ENCODE data around the gene LGMN. TPM values are rescaled to one million over a fixed set of nuclear protein-coding genes. Genes with fewer than 3 reads are reported as not detected.

LGMN gene
- polyA plus RNA-seq, 1 of the 3 experiments (the other 2 are of a cell fraction) = 76.3 TPM

- WGBS (ENCODE audit: low lambda C conversion rate) = 89% methylated on average over 10 of the region's 10 CpGs
Observed at GRCh38 chr14:92701826-92702225, 46.6 kb downstream of the LGMN start.

More at GRCh38 chr14:92701826-92702225, 46.6 kb downstream of the LGMN start:
- Histone ChIP-seq H3K4me1 (ENCODE audit: control insufficient read depth in 1 of 2, insufficient read depth in 2 of 2, low read depth in 1 of 2, low read length in 1 of 2) (no peaks in the 10 kb centered on the region), H3K79me2 (ENCODE audit: insufficient read depth) (no peaks in the 10 kb centered on the region), H3F3A (replicated peaks; ENCODE audit: insufficient read depth) (no peaks in the 10 kb centered on the region), H3K27me3 (ENCODE audit: insufficient read depth) (no peaks in the 10 kb centered on the region), H3K4me3 (ENCODE audit: low read depth in 2 of 2, low read length in 1 of 2) (no peak overlapping the region), H2AFZ (ENCODE audit: low read depth) (no peak overlapping the region), H3K4me2 (no peak overlapping the region), H3K9ac (no peak overlapping the region), H3K9me3 (no peaks in the 10 kb centered on the region), H3K36me3 (replicated peaks in 1 of 2; ENCODE audit: control insufficient read depth in 1 of 2, insufficient read depth in 2 of 2, low read length in 1 of 2) (peaks cover 0 to 2% of the 10 kb centered on the region in 2 experiments), H4K20me1 (ENCODE audit: insufficient read depth) (no peaks in the 10 kb centered on the region), H3K27ac (ENCODE audit: low read depth in 2 of 2, low read length in 1 of 2) (no peak overlapping the region), H3K9me2 (no peaks in the 10 kb centered on the region)
- POLR2A ChIA-PET = no interaction called here
- CTCF ChIA-PET = interaction anchor here (1.5 kb wide), 1 partner anchor 10 kb away, joined by 3 read pairs; no protein-coding TSS in a partner anchor
- TF ChIP-seq POLR2AphosphoS5 (IDR thresholded peaks at IDR 0.05; ENCODE audit: low read depth, low read length) = no peak
- TF ChIP-seq JUND (IDR thresholded peaks at IDR 0.05) = no peak
- no peak for TF ChIP-seq MEF2A (IDR thresholded peaks at IDR 0.05; ENCODE audit: borderline replicate concordance, low read depth)
- no peak for TF ChIP-seq FOXM1 (IDR thresholded peaks at IDR 0.05; ENCODE audit: low read depth)
- no peak for TF ChIP-seq REST (IDR thresholded peaks at IDR 0.05; ENCODE audit: low read depth, low read length)
- no peak for TF ChIP-seq RAD21 (IDR thresholded peaks at IDR 0.05; ENCODE audit: low read length)
- no peak for TF ChIP-seq SMC3 (IDR thresholded peaks at IDR 0.05; ENCODE audit: low read depth, low read length)
- TF ChIP-seq YY1 (IDR thresholded peaks at IDR 0.05; ENCODE audit: low read depth) = no peak
- TF ChIP-seq USF1 (IDR thresholded peaks at IDR 0.05; ENCODE audit: borderline replicate concordance, low read depth) = no peak
- TF ChIP-seq FOXJ3 (CRISPR knock-in tag; IDR thresholded peaks at IDR 0.05) = no peak
- TF ChIP-seq CHD2 (IDR thresholded peaks at IDR 0.05; ENCODE audit: low read length, partially characterized antibody) = no peak
- no peak for TF ChIP-seq TEAD4 (IDR thresholded peaks at IDR 0.05; ENCODE audit: borderline replicate concordance, insufficient read depth)
- TF ChIP-seq TCF12 (IDR thresholded peaks at IDR 0.05) = no peak
- TF ChIP-seq EZH2phosphoT487 (IDR thresholded peaks at IDR 0.05; ENCODE audit: borderline replicate concordance, low read depth) = no peak
- TF ChIP-seq TAF1 (IDR thresholded peaks at IDR 0.05; ENCODE audit: borderline replicate concordance, low read depth, low read length) = no peak
- TF ChIP-seq GABPA (IDR thresholded peaks at IDR 0.05; ENCODE audit: low read depth) = no peak
- TF ChIP-seq ELF1 (IDR thresholded peaks at IDR 0.05) = no peak
- no peak for DNase-seq
